ENCODE data around the gene PLB1.

DNA sequence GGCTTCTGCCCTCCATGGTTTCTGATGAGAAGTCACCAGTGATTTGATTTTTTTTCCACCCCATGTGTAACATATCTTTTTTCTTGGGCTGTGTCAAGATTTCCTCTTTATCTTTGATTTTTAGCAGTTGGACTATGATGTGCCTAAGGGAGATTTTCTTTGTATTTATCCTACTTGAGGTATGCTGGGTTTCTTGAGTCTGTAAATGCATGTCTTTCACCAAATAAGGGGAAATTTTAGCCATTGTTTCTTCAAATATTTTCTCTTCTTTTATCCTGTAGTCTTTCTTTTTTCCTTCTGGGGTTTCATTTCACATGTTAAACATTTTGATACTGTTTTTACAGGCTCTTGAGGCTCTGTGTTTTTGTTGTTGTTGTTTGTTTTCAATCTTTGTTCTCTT lies 33.7 kb upstream of the PLB1 start:
- TF ChIP-seq, protein P1, sequence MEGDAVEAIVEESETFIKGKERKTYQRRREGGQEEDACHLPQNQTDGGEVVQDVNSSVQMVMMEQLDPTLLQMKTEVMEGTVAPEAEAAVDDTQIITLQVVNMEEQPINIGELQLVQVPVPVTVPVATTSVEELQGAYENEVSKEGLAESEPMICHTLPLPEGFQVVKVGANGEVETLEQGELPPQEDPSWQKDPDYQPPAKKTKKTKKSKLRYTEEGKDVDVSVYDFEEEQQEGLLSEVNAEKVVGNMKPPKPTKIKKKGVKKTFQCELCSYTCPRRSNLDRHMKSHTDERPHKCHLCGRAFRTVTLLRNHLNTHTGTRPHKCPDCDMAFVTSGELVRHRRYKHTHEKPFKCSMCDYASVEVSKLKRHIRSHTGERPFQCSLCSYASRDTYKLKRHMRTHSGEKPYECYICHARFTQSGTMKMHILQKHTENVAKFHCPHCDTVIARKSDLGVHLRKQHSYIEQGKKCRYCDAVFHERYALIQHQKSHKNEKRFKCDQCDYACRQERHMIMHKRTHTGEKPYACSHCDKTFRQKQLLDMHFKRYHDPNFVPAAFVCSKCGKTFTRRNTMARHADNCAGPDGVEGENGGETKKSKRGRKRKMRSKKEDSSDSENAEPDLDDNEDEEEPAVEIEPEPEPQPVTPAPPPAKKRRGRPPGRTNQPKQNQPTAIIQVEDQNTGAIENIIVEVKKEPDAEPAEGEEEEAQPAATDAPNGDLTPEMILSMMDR (IDR thresholded peaks at IDR 0.05): no peak
- TF ChIP-seq POLR2A (IDR thresholded peaks at IDR 0.05): no peak

Measured in esophagus squamous epithelium (tissue), 4 donors.